GM12878 (cell line): ENCODE data around the gene PRRT1. TPM values are rescaled to one million over a fixed set of nuclear protein-coding genes. Genes with fewer than 3 reads are reported as not detected.

Experiments
- ATAC-seq: fragments of 200-7000 bp; cut with Tn5 transposase; 3 replicates; pipeline ENCODE4 v1.9.1; 2020; ENCODE audit warnings: mild to moderate bottlenecking, moderate library complexity
- BruUV-seq: library from RNA; stranded (reverse); fragments of 400-500 nt; replicated peaks from 2 replicates; lab custom pipeline; 2021; lab: Mats Ljungman, UMichigan
- CTCF ChIA-PET: fragments of 300-600 bp; sonication (Branson Sonifier 250); formaldehyde crosslinking; extraction: SDS; loops from one replicate; lab custom pipeline; 2021; ENCODE audit warnings: inconsistent platforms; lab: Yijun Ruan, JAX
- POLR2A ChIA-PET: fragments of 350-600 bp; formaldehyde crosslinking; extraction: SDS; loops from one replicate; lab custom pipeline; 2021; ENCODE audit warnings: inconsistent platforms; lab: Charles Lee
- RAD21 ChIA-PET: fragments of 300-600 bp; sonication (Branson Sonifier 250); formaldehyde crosslinking; loops from one replicate; lab custom pipeline; 2023; ENCODE audit warnings: antibody characterized with exemption; ENCODE audit not compliant: unreplicated experiment; lab: Charles Lee
- SMC1A ChIA-PET: fragments of 300-600 bp; sonication (Branson Sonifier 250); formaldehyde crosslinking; loops from one replicate; lab custom pipeline; 2023; ENCODE audit not compliant: unreplicated experiment, uncharacterized antibody; lab: Charles Lee
- DNase-seq: peaks from one replicate; pipeline ENCODE4 v3.0.0-alpha.2; 2011; ENCODE audit warnings: low read depth, low spot score
- FAIRE-seq: peaks from 3 replicates; lab custom pipeline; 2011; peaks lifted over from hg19 to GRCh38; lab: Jason Lieb, UNC
- H2AFZ ChIP-seq: 2 replicates; pipeline ENCODE4 v1.6.0; 2011; ENCODE audit warnings: low read depth, low read length, control low read depth; ENCODE audit not compliant: control insufficient read depth
- H3K27ac ChIP-seq: 2 replicates; pipeline ENCODE4 v1.5.1; 2011; ENCODE audit warnings: control low read depth; ENCODE audit not compliant: control insufficient read depth, insufficient read depth
- H3K27me3 ChIP-seq, 2 experiments: replicated peaks in 1 of 2; 2 replicates each; pipeline versions ENCODE4 v1.6.0 to v1.6.1; 2011; ENCODE audit warnings: low read length in 1 of 2; ENCODE audit not compliant: control insufficient read depth in 2 of 2, insufficient read depth in 2 of 2
- H3K36me3 ChIP-seq, 2 experiments: 2 replicates each; pipeline ENCODE4 v1.5.1; 2011; ENCODE audit warnings: low read length in 1 of 2; ENCODE audit not compliant: control insufficient read depth in 2 of 2, insufficient read depth in 2 of 2
- H3K4me1 ChIP-seq: 2 replicates; pipeline ENCODE4 v1.6.1; 2011; ENCODE audit warnings: mild to moderate bottlenecking, low read length, moderate library complexity, mixed read lengths; ENCODE audit not compliant: control insufficient read depth, insufficient read depth
- H3K4me2 ChIP-seq: 2 replicates; pipeline ENCODE4 v1.6.0; 2011; ENCODE audit warnings: control low read depth; ENCODE audit not compliant: control insufficient read depth, insufficient read depth
- H3K4me3 ChIP-seq: fragments of 200-600 bp; sonication (generic); 2 replicates; pipeline ENCODE4 v1.5.1; 2016
- H3K79me2 ChIP-seq: 2 replicates; pipeline ENCODE4 v1.6.0; 2011; ENCODE audit warnings: low read length; ENCODE audit not compliant: control insufficient read depth, insufficient read depth
- H3K9ac ChIP-seq: 2 replicates; pipeline ENCODE4 v1.8.0; 2011; ENCODE audit warnings: low read length, control low read depth, mixed read lengths; ENCODE audit not compliant: control insufficient read depth, insufficient read depth
- H3K9me3 ChIP-seq: replicated peaks from 3 replicates; pipeline ENCODE4 v1.5.1; 2011; ENCODE audit warnings: mild to moderate bottlenecking, low read length; ENCODE audit not compliant: control insufficient read depth, insufficient read depth
- H4K20me1 ChIP-seq: 2 replicates; pipeline ENCODE4 v1.6.0; 2011; ENCODE audit not compliant: control insufficient read depth, insufficient read depth
- BMI1 ChIP-seq: fragments of 450-650 bp; IDR thresholded peaks from 2 replicates; pipeline ENCODE4 v1.6.1; 2016; ENCODE audit warnings: mild to moderate bottlenecking, moderate library complexity, borderline replicate concordance
- EZH2 ChIP-seq: IDR thresholded peaks from 2 replicates; pipeline ENCODE4 v1.6.1; 2012; ENCODE audit warnings: low read depth, mild to moderate bottlenecking, control low read depth, inconsistent platforms, low read length, borderline replicate concordance; ENCODE audit not compliant: control insufficient read depth
- GABPA ChIP-seq: IDR thresholded peaks from 2 replicates; pipeline ENCODE4 v1.6.1; 2014; ENCODE audit warnings: antibody characterized with exemption, low read depth, mild to moderate bottlenecking, inconsistent platforms
- IRF4 ChIP-seq: IDR thresholded peaks from 2 replicates; pipeline ENCODE4 v1.6.1; 2011; ENCODE audit warnings: low read depth, low read length
- JUND ChIP-seq: IDR thresholded peaks from 2 replicates; pipeline ENCODE4 v1.6.1; 2012; ENCODE audit warnings: low read depth, mild to moderate bottlenecking, low read length, improper control_type of control experiment, moderate library complexity
- MTA3 ChIP-seq: IDR thresholded peaks from 2 replicates; pipeline ENCODE4 v1.6.1; 2012; ENCODE audit warnings: low read length, inconsistent platforms, borderline replicate concordance
- NR2C1 ChIP-seq: fragments of 450-650 bp; IDR thresholded peaks from 2 replicates; pipeline ENCODE4 v1.6.1; 2017; ENCODE audit warnings: antibody characterized with exemption, mild to moderate bottlenecking, moderate library complexity
- SMC3 ChIP-seq: IDR thresholded peaks from 2 replicates; pipeline ENCODE4 v1.6.1; 2011; ENCODE audit warnings: low read length, improper control_type of control experiment, borderline replicate concordance
- SRF ChIP-seq, 2 experiments: IDR thresholded peaks; 2 replicates each; pipeline ENCODE4 v1.6.1; 2011; ENCODE audit warnings: low read depth in 2 of 2, low read length in 2 of 2, mild to moderate bottlenecking in 1 of 2, moderate library complexity in 1 of 2
- ZNF622 ChIP-seq: fragments of 450-650 bp; IDR thresholded peaks from 2 replicates; pipeline ENCODE4 v1.6.1; 2017; ENCODE audit warnings: mild to moderate bottlenecking, inconsistent platforms
- ZSCAN29 ChIP-seq: fragments of 450-650 bp; IDR thresholded peaks from 2 replicates; pipeline ENCODE4 v1.6.1; 2017; ENCODE audit warnings: mild to moderate bottlenecking, moderate library complexity
- WGBS: methylation state at CpG from one replicate; pipeline ENCODE4 v1.1.6; 2016; ENCODE audit warnings: low lambda C conversion rate; ENCODE audit not compliant: insufficient replicate concordance, insufficient coverage; ENCODE audit errors: missing lambda C conversion rate; 5-methylcytosine and 5-hydroxymethylcytosine counted together
- in situ Hi-C: fragments of 300-500 bp; cut with MboI; formaldehyde crosslinking; loops from 9 replicates; pipeline ENCODE4 v1.14.3; 2018; ENCODE audit warnings: mixed read lengths
- intact Hi-C: fragments of 100-400 bp; cut with micrococcal nuclease; formaldehyde crosslinking; loops from one replicate; pipeline ENCODE4 v1.14.2; 2022; ENCODE audit not compliant: unreplicated experiment
- polyA plus RNA-seq, 11 experiments: library from polyadenylated mRNA; depleted of rRNA in 4 of 11; unstranded in 6 of 11; stranded (reverse) in 5 of 11; fragments of >200 nt; fragmentation: Nextera tagmentation in 4 of 11; fragmentation: Illumina TruSeq in 1 of 11; extraction: Ambion mirVana in 4 of 11; extraction: Trizol in 1 of 11; gene quantifications; 1 replicate in 1 of 11; 2 replicates in 10 of 11; pipeline versions ENCODE4 v1.2.1 to v1.2.3, GENCODE V29; 2011 to 2016; ENCODE audit warnings: inconsistent platforms in 2 of 11, missing spikeins in 2 of 11, low read depth in 1 of 11
- total RNA-seq, 4 experiments: library from RNA; depleted of rRNA in 3 of 4; stranded (reverse); fragments of >200 nt in 3 of 4; fragmentation: Illumina TruSeq in 1 of 4; extraction: Trizol in 1 of 4; gene quantifications; 2 replicates each; pipeline versions ENCODE4 v1.2.1 to v1.2.3, GENCODE V29; 2013 to 2021
- TF ChIP-seq, protein P1 (sequence below): fragments of 150-350 bp; IDR thresholded peaks from 2 replicates; pipeline ENCODE4 v1.6.1; 2016; ENCODE audit warnings: low read depth, low read length
- TF ChIP-seq, protein P2 (sequence below): fragments of 450-650 bp; IDR thresholded peaks from 2 replicates; pipeline ENCODE4 v1.6.1; 2017; ENCODE audit warnings: low read depth, mild to moderate bottlenecking, moderate library complexity
- TF ChIP-seq, protein P3 (sequence below): IDR thresholded peaks from 2 replicates; pipeline ENCODE4 v1.6.1; 2011; ENCODE audit warnings: mild to moderate bottlenecking, low read depth, low read length, moderate library complexity; ENCODE audit not compliant: insufficient replicate concordance

The PRRT1 gene
- total and polyA plus RNA-seq, 10 of the 15 experiments (the other 5 are each of a cell fraction or from before 2014, with no cell fraction given), result 0.04 to 0.15 (median 0.10) TPM; not detected in 6

DNA sequence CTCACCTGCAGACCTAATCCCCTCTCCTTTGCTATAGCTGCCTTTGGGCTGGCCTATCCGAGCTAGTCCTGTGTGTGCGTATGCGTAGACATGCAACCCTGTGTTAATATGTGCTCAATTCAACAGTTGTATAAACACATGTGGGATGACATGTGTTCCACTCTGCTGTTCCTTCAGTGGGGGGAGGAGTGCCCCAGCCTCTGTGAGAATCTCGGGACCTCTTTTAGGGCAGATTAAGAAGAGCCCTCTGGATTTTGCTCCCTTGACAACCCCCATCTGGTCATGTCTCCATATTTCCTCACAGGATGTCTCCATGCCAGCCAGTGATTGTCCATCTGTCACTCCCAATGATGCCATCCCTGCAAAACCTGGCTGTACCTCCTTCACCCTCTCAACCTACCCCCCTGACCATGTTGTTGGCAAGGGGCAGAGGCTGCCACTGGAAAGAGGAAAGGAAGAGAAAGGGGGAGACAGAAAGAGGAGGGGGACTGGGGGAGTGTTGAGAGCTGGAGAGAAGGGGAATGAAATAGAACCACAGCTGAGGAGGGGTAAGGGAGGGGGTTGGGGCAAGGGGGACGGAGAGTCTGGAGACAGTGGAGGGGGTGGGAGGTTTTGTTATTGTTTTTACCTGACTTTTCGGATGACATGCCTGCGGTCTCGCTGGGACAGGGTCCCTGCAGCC, 417 bp downstream of the PRRT1 start (continued):
- TF ChIP-seq SMC3, result no peak
- TF ChIP-seq JUND, result no peak
- TF ChIP-seq NR2C1, result no peak

DNA sequence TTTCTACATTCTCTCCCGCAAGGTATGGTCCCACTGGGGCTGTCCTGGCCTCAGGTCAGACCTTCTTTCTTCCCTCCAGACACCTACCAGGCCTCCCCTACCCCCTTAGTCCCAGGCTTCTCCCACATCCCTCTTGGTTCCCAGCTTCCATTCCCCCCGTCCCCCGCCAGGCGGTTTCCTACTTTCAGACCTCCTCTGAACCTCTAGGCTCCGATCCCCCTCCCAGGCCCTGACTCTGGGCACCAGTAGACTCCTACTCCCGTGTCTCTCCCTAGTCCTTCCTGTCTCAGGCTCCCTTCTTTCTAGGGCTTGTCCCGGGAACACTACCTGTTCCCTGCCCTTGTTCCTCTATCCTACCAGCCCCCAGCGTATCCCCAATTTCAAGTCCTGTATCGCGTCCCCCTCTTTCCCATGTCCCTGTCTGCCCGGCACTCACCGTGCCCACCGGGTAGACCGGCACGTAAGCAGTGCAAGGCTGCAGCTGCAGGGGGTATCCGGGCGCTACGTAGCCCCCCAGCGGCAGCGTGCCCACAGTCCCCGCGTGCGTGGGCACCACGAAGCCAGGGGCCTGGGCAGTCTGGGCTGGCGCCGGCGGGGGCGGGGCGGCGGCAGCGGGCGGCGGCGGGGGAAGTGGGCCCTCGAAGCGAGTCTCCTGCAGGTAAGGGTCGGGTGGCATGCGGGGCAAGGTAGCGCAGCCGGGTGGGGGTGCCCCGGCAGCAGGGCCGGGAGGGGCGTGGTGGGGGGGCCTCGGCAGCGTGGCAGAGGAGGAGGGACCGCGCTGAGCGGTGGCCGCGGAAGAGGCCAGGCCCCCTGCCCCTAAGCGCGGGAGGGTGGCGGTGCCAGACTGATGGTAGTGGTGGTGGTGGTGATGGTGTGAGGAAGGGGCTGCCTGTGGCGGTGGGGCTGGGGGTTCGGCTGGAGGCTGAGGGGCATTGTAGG, 1.5 kb downstream of the PRRT1 start:
- H3K79me2 ChIP-seq, result no peaks in the 10 kb centered on the region
- peaks cover 9 to 12% of the 10 kb centered on the region in 2 experiments for H3K27me3 ChIP-seq
- H3K9me3 ChIP-seq, result no peaks in the 10 kb centered on the region; the same call in 2 of the 3 replicates
- intact Hi-C loops (loop anchor here (10.0 kb wide), 1 partner anchor 105 kb away; no protein-coding TSS in a partner anchor), in situ Hi-C loops (no loop called here)
- H4K20me1 ChIP-seq, result no peaks in the 10 kb centered on the region
- no TSS peak for BruUV-seq
- H3K4me2 ChIP-seq, result no peak overlapping the region
- WGBS, result 48% methylated on average over 36 of the region's 55 CpGs
- no peak overlapping the region for H3K9ac ChIP-seq
- H3K4me1 ChIP-seq, result peaks cover 3% of the 10 kb centered on the region; the same call in 1 of the 2 replicates
- ChIA-PET SMC1A (no interaction called here), CTCF (no interaction called here), POLR2A (no interaction called here), RAD21 (no interaction called here)
- H3K36me3 ChIP-seq, result no peaks in the 10 kb centered on the region
- ATAC-seq (no peak), DNase-seq (no peak), FAIRE-seq (no peak)
- no peak overlapping the region for H3K4me3 ChIP-seq
- H2AFZ ChIP-seq, result no peak overlapping the region
- H3K27ac ChIP-seq, result no peak overlapping the region
- TF ChIP-seq, protein P1, sequence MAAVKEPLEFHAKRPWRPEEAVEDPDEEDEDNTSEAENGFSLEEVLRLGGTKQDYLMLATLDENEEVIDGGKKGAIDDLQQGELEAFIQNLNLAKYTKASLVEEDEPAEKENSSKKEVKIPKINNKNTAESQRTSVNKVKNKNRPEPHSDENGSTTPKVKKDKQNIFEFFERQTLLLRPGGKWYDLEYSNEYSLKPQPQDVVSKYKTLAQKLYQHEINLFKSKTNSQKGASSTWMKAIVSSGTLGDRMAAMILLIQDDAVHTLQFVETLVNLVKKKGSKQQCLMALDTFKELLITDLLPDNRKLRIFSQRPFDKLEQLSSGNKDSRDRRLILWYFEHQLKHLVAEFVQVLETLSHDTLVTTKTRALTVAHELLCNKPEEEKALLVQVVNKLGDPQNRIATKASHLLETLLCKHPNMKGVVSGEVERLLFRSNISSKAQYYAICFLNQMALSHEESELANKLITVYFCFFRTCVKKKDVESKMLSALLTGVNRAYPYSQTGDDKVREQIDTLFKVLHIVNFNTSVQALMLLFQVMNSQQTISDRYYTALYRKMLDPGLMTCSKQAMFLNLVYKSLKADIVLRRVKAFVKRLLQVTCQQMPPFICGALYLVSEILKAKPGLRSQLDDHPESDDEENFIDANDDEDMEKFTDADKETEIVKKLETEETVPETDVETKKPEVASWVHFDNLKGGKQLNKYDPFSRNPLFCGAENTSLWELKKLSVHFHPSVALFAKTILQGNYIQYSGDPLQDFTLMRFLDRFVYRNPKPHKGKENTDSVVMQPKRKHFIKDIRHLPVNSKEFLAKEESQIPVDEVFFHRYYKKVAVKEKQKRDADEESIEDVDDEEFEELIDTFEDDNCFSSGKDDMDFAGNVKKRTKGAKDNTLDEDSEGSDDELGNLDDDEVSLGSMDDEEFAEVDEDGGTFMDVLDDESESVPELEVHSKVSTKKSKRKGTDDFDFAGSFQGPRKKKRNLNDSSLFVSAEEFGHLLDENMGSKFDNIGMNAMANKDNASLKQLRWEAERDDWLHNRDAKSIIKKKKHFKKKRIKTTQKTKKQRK, result no peak
- no peak for TF ChIP-seq ZSCAN29
- TF ChIP-seq BMI1, result no peak
- TF ChIP-seq GABPA, result no peak
- TF ChIP-seq EZH2, result no peak
- TF ChIP-seq MTA3, result no peak
- TF ChIP-seq SRF (IDR thresholded peaks at IDR 0.05; ENCODE audit: low read depth in 2 of 2, low read length in 2 of 2), result no peak
- TF ChIP-seq, protein P2, sequence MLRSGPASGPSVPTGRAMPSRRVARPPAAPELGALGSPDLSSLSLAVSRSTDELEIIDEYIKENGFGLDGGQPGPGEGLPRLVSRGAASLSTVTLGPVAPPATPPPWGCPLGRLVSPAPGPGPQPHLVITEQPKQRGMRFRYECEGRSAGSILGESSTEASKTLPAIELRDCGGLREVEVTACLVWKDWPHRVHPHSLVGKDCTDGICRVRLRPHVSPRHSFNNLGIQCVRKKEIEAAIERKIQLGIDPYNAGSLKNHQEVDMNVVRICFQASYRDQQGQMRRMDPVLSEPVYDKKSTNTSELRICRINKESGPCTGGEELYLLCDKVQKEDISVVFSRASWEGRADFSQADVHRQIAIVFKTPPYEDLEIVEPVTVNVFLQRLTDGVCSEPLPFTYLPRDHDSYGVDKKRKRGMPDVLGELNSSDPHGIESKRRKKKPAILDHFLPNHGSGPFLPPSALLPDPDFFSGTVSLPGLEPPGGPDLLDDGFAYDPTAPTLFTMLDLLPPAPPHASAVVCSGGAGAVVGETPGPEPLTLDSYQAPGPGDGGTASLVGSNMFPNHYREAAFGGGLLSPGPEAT, result no peak
- TF ChIP-seq ZNF622, result no peak
- no peak for TF ChIP-seq IRF4
- TF ChIP-seq, protein P3, sequence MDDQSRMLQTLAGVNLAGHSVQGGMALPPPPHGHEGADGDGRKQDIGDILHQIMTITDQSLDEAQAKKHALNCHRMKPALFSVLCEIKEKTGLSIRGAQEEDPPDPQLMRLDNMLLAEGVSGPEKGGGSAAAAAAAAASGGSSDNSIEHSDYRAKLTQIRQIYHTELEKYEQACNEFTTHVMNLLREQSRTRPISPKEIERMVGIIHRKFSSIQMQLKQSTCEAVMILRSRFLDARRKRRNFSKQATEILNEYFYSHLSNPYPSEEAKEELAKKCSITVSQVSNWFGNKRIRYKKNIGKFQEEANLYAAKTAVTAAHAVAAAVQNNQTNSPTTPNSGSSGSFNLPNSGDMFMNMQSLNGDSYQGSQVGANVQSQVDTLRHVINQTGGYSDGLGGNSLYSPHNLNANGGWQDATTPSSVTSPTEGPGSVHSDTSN, result no peak
